ENCODE data around the gene OXT. TPM values are rescaled to one million over a fixed set of nuclear protein-coding genes. Genes with fewer than 3 reads are reported as not detected.

OXT gene
- total and polyA plus RNA-seq, 2 of the 4 experiments (the other 2 are of a cell fraction), result not detected

- no peak overlapping the region for H3K18ac ChIP-seq (ENCODE audit: low read depth, low read length)
- WGBS, 2 experiments (ENCODE audit: extremely low coverage in 2 of 2, insufficient read length in 1 of 2), result 83% methylated on average over 7 of the region's 23 CpGs; no CpG with 5 or more reads in 1 of the 2 experiments
- BruUV-seq (replicated peaks), result no TSS peak
- in situ Hi-C loops (cut with MboI; ENCODE audit: low sequenced_read_pairs) (loop anchor here (5.0 kb wide), 1 partner anchor 52 kb away; no protein-coding TSS in a partner anchor), dilution Hi-C loops (cut with HindIII; ENCODE audit: low sequenced_read_pairs, unreplicated experiment) (no loop called here), intact Hi-C loops (cut with micrococcal nuclease) (no loop called here)
- H3K23ac ChIP-seq (ENCODE audit: low read depth, low read length), result no peak overlapping the region
- no peak overlapping the region for H2AFZ ChIP-seq (replicated peaks; ENCODE audit: low read length, poor library complexity)
- no peak overlapping the region for H3K4ac ChIP-seq (ENCODE audit: low read depth, low read length)
- no peak overlapping the region for H4K91ac ChIP-seq (ENCODE audit: insufficient read depth, low read depth, low read length)
- H2AK9ac ChIP-seq (replicated peaks; ENCODE audit: low read depth, low read length, poor library complexity), result no peak overlapping the region
- no peak overlapping the region for H3K56ac ChIP-seq (ENCODE audit: extremely low read depth, insufficient read depth, low read length)
- no peak overlapping the region for H3K4me2 ChIP-seq (ENCODE audit: low read depth, low read length)
- H2BK15ac ChIP-seq (ENCODE audit: low read depth, low read length), result no peak overlapping the region
- no peak overlapping the region for H4K8ac ChIP-seq (ENCODE audit: low read depth in 2 of 2, low read length in 2 of 2)
- no peak overlapping the region for H3K4me3 ChIP-seq (ENCODE audit: insufficient read depth, low read depth, low read length)
- no peaks in the 10 kb centered on the region for H3K9me3 ChIP-seq (ENCODE audit: control insufficient read depth, insufficient read depth, low read length)
- H3K27ac ChIP-seq (ENCODE audit: insufficient read depth, low read length), result no peak overlapping the region
- no peaks in the 10 kb centered on the region for H3K79me1 ChIP-seq (ENCODE audit: low read depth in 1 of 2, low read length in 2 of 2)
- peaks cover 18% of the 10 kb centered on the region for H3K36me3 ChIP-seq (ENCODE audit: control insufficient read depth, insufficient read depth, low read length)
- TF ChIP-seq POLR2A (IDR thresholded peaks at IDR 0.05; ENCODE audit: low read depth, low read length) (no peak), ELK1 (IDR thresholded peaks at IDR 0.05; ENCODE audit: borderline replicate concordance, low read depth, low read length) (no peak), MXI1 (IDR thresholded peaks at IDR 0.05; ENCODE audit: borderline replicate concordance, low read depth, low read length) (no peak), BHLHE40 (IDR thresholded peaks at IDR 0.05; ENCODE audit: low read depth, low read length) (no peak), CHD1 (IDR thresholded peaks at IDR 0.05; ENCODE audit: low read depth, low read length) (no peak), MAZ (IDR thresholded peaks at IDR 0.05; ENCODE audit: borderline replicate concordance, low read depth, low read length) (no peak), NFE2L2 (IDR thresholded peaks at IDR 0.05; ENCODE audit: low read depth, low read length) (no peak)
- TF ChIP-seq, protein P1, sequence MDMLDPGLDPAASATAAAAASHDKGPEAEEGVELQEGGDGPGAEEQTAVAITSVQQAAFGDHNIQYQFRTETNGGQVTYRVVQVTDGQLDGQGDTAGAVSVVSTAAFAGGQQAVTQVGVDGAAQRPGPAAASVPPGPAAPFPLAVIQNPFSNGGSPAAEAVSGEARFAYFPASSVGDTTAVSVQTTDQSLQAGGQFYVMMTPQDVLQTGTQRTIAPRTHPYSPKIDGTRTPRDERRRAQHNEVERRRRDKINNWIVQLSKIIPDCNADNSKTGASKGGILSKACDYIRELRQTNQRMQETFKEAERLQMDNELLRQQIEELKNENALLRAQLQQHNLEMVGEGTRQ (IDR thresholded peaks at IDR 0.05; ENCODE audit: low read depth, low read length), result no peak
- H2AK5ac ChIP-seq (ENCODE audit: low read depth, low read length), result no peak overlapping the region
- H3K9me1 ChIP-seq (ENCODE audit: insufficient read depth, low read length), result peaks cover 5% of the 10 kb centered on the region; the same call in 1 of the 2 replicates
- H3K4me1 ChIP-seq (ENCODE audit: control insufficient read depth, insufficient read depth, low read length), result no peaks in the 10 kb centered on the region
- ChIA-PET POLR2A (ENCODE audit: unreplicated experiment) (no interaction called here), CTCF (interaction anchor here (0.5 to 0.9 kb wide), 3 partner anchors 8 to 161 kb away, joined by 3 to 4 read pairs (median 3); no protein-coding TSS in a partner anchor)
- H2BK20ac ChIP-seq (ENCODE audit: low read depth, low read length), result no peak overlapping the region
- no peak overlapping the region for H2BK120ac ChIP-seq (ENCODE audit: low read depth, low read length)
- H3K14ac ChIP-seq (replicated peaks; ENCODE audit: low read depth, low read length), result no peak overlapping the region
- no peaks in the 10 kb centered on the region for H3K27me3 ChIP-seq (ENCODE audit: control insufficient read depth, insufficient read depth, low read length)
- no peak overlapping the region for H3K9ac ChIP-seq (ENCODE audit: low read depth, low read length)
- ATAC-seq (ENCODE audit: low read depth), result no peak
- DNase-seq, result no peak
- H4K20me1 ChIP-seq (ENCODE audit: insufficient read depth, low read length), result no peaks in the 10 kb centered on the region; the same call in 1 of the 2 replicates
- no peak overlapping the region for H4K5ac ChIP-seq (ENCODE audit: low read depth, low read length)
- no peak overlapping the region for H2BK5ac ChIP-seq (ENCODE audit: low read depth, low read length, poor library complexity, severe bottlenecking)
These were observed 38.2 kb downstream of the OXT start for GRCh38 chr20:3109350-3110302.

Data from IMR-90 (cell line).